Skeletal muscle satellite cell (primary cell): Measurements from ENCODE around the gene SLC16A8.
"Not testable (repeated sequence)": the region's sequence is repeated elsewhere in the genome, so short reads cannot be mapped to it uniquely, and the experiment has no call there.

ENCODE experiments used
- H3K27me3 ChIP-seq: 2 replicates; pipeline ENCODE4 v1.7.0; 2013; ENCODE audit warnings: low read length; ENCODE audit not compliant: control insufficient read depth, insufficient read depth
- H3K36me3 ChIP-seq: 2 replicates; pipeline ENCODE4 v1.7.0; 2013; ENCODE audit warnings: mild to moderate bottlenecking, control low read depth, low read length; ENCODE audit not compliant: insufficient read depth
- H3K4me1 ChIP-seq: 2 replicates; pipeline ENCODE4 v1.7.0; 2013; ENCODE audit warnings: low read length; ENCODE audit not compliant: control insufficient read depth, insufficient read depth
- H3K4me2 ChIP-seq: 2 replicates; pipeline ENCODE4 v1.7.0; 2013; ENCODE audit warnings: mild to moderate bottlenecking, low read length
- H3K4me3 ChIP-seq: 2 replicates; pipeline ENCODE4 v1.7.0; 2013; ENCODE audit warnings: low read length
- H3K9ac ChIP-seq: 2 replicates; pipeline ENCODE4 v1.7.0; 2013; ENCODE audit warnings: mild to moderate bottlenecking, low read depth, low read length, moderate library complexity
- H3K9me3 ChIP-seq: replicated peaks from 2 replicates; pipeline ENCODE4 v1.7.0; 2013; ENCODE audit warnings: mild to moderate bottlenecking, control low read depth, low read length

Gene SLC16A8

GRCh38 chr22:38046070-38046748 lies 37.8 kb downstream of the SLC16A8 start:
- Histone ChIP-seq H3K9ac (no peak overlapping the region), H3K4me2 (no peak overlapping the region), H3K4me3 (no peak overlapping the region), H3K36me3 (no peaks in the 10 kb centered on the region), H3K27me3 (peaks cover 24% of the 10 kb centered on the region), H3K4me1 (no peaks in the 10 kb centered on the region), H3K9me3 (no peaks in the 10 kb centered on the region)

- peaks cover 17% of the 10 kb centered on the region for H3K27me3 ChIP-seq
- no peak overlapping the region for H3K4me3 ChIP-seq
- H3K4me1 ChIP-seq: peaks cover 6% of the 10 kb centered on the region
- no peak overlapping the region for H3K4me2 ChIP-seq
- H3K9ac ChIP-seq: no peak overlapping the region
- no peaks in the 10 kb centered on the region for H3K9me3 ChIP-seq
- H3K36me3 ChIP-seq: no peaks in the 10 kb centered on the region
Measured at GRCh38 chr22:38043151-38044039, 40.6 kb downstream of the SLC16A8 start.

- H3K9me3 ChIP-seq: no peaks in the 10 kb centered on the region
- no peak overlapping the region for H3K4me2 ChIP-seq
- H3K36me3 ChIP-seq: no peaks in the 10 kb centered on the region
- no peak overlapping the region for H3K4me3 ChIP-seq
- peaks cover 6% of the 10 kb centered on the region for H3K4me1 ChIP-seq
- no peak overlapping the region for H3K9ac ChIP-seq
- H3K27me3 ChIP-seq: peaks cover 14% of the 10 kb centered on the region
Measured at GRCh38 chr22:38042488-38042790, 41.5 kb downstream of the SLC16A8 start.

- Histone ChIP-seq H3K4me3 (no peak overlapping the region), H3K27me3 (peaks cover 13% of the 10 kb centered on the region), H3K9me3 (no peaks in the 10 kb centered on the region), H3K36me3 (no peaks in the 10 kb centered on the region), H3K4me2 (no peak overlapping the region), H3K4me1 (peaks cover 6% of the 10 kb centered on the region), H3K9ac (no peak overlapping the region)
Measured at GRCh38 chr22:38041760-38042487, 42.1 kb downstream of the SLC16A8 start.

GRCh38 chr22:38040953-38041759 lies 42.8 kb downstream of the SLC16A8 start:
- H3K27me3 ChIP-seq: peaks cover 8% of the 10 kb centered on the region
- H3K4me1 ChIP-seq: peaks cover 6% of the 10 kb centered on the region

GRCh38 chr22:38038890-38039812 lies 44.8 kb downstream of the SLC16A8 start:
- H3K4me3 ChIP-seq: no peak overlapping the region
- no peaks in the 10 kb centered on the region for H3K36me3 ChIP-seq
- H3K4me2 ChIP-seq: peak overlapping the region; percentile 36
- H3K9ac ChIP-seq: no peak overlapping the region
- H3K27me3 ChIP-seq: peaks cover 8% of the 10 kb centered on the region
- H3K4me1 ChIP-seq: peaks cover 16% of the 10 kb centered on the region
- no peaks in the 10 kb centered on the region for H3K9me3 ChIP-seq

More at GRCh38 chr22:38040953-38041759, 42.8 kb downstream of the SLC16A8 start:
- H3K9me3 ChIP-seq: no peaks in the 10 kb centered on the region
- no peak overlapping the region for H3K4me2 ChIP-seq
- H3K36me3 ChIP-seq: no peaks in the 10 kb centered on the region
- H3K4me3 ChIP-seq: no peak overlapping the region
- no peak overlapping the region for H3K9ac ChIP-seq

GRCh38 chr22:38038426-38038825 lies 45.6 kb downstream of the SLC16A8 start:
- Histone ChIP-seq H3K4me1 (peaks cover 23% of the 10 kb centered on the region), H3K4me3 (no peak overlapping the region), H3K9me3 (no peaks in the 10 kb centered on the region), H3K9ac (no peak overlapping the region), H3K4me2 (no peak overlapping the region), H3K36me3 (no peaks in the 10 kb centered on the region), H3K27me3 (peaks cover 8% of the 10 kb centered on the region)

- H3K36me3 ChIP-seq, H3K4me2 ChIP-seq, H3K27me3 ChIP-seq, H3K9ac ChIP-seq, H3K4me3 ChIP-seq, H3K9me3 ChIP-seq: not testable (repeated sequence)
- peaks cover 28% of the 10 kb centered on the region for H3K4me1 ChIP-seq
Measured at GRCh38 chr22:38037367-38038150, 46.4 kb downstream of the SLC16A8 start.

- H3K4me2 ChIP-seq: no peak overlapping the region
Measured at GRCh38 chr22:38036392-38037062, 47.5 kb downstream of the SLC16A8 start.

More at GRCh38 chr22:38036392-38037062, 47.5 kb downstream of the SLC16A8 start:
- Histone ChIP-seq H3K9ac (no peak overlapping the region), H3K9me3 (no peaks in the 10 kb centered on the region), H3K27me3 (peaks cover 3% of the 10 kb centered on the region), H3K36me3 (no peaks in the 10 kb centered on the region), H3K4me1 (peaks cover 28% of the 10 kb centered on the region), H3K4me3 (no peak overlapping the region)
